Measurements from ENCODE around the gene ATP8B4.

Gene ATP8B4

GRCh38 chr15:49890689-49891088, 228.3 kb downstream of the ATP8B4 start:
- H3K4me1 ChIP-seq (ENCODE audit: control insufficient read depth, insufficient read depth, low read length, poor library complexity, severe bottlenecking), result no peaks in the 10 kb centered on the region
- H3K36me3 ChIP-seq (ENCODE audit: control insufficient read depth, insufficient read depth, low read length), result no peaks in the 10 kb centered on the region
- H3K9me3 ChIP-seq (ENCODE audit: control insufficient read depth, low read length), result no peaks in the 10 kb centered on the region
- H3K4me3 ChIP-seq (ENCODE audit: extremely low read depth, insufficient read depth, low read length, poor library complexity, severe bottlenecking), result no peak overlapping the region
- no peak overlapping the region for H3K27ac ChIP-seq (ENCODE audit: low read depth, low read length, severe bottlenecking)
- WGBS, 2 experiments (ENCODE audit: insufficient coverage in 2 of 2), result 90 to 95% methylated on average over 2 to 3 of the region's 3 CpGs

DNA sequence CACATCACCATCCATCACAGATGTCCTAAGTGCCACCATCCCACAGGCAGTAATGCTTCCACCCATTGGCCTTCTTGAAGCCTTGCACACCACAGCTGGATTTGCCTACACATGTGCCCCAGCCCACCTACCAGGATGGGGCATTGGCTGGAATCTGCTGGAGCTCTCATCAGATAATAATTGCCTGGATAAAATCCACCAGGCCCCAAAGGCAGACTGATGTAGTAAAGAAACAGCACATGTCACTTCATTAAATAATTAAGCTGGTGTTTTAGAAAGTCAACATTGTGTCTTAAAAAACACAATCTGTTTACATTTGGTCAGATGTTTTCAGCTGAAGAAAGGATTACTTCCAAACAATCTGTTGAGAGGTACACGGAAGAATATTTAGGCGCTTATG, 229.5 kb downstream of the ATP8B4 start:
- Histone ChIP-seq H3K9me3 (ENCODE audit: control insufficient read depth, low read length) (no peaks in the 10 kb centered on the region), H3K4me1 (ENCODE audit: control insufficient read depth, insufficient read depth, low read length, poor library complexity, severe bottlenecking) (no peaks in the 10 kb centered on the region)
- WGBS, 2 experiments (ENCODE audit: insufficient coverage in 2 of 2), result 93% methylated on average over 2 of the region's 2 CpGs; no CpG with 5 or more reads in 1 of the 2 experiments

GRCh38 chr15:49888734-49889133, 230.3 kb downstream of the ATP8B4 start:
- 76 to 100% methylated on average over 1 to 2 of the region's 3 CpGs for WGBS, 2 experiments (ENCODE audit: insufficient coverage in 2 of 2)
- Histone ChIP-seq H3K27ac (ENCODE audit: low read depth, low read length, severe bottlenecking) (no peak overlapping the region), H3K36me3 (ENCODE audit: control insufficient read depth, insufficient read depth, low read length) (no peaks in the 10 kb centered on the region), H3K4me3 (ENCODE audit: extremely low read depth, insufficient read depth, low read length, poor library complexity, severe bottlenecking) (no peak overlapping the region), H3K9me3 (ENCODE audit: control insufficient read depth, low read length) (no peaks in the 10 kb centered on the region), H3K4me1 (ENCODE audit: control insufficient read depth, insufficient read depth, low read length, poor library complexity, severe bottlenecking) (no peaks in the 10 kb centered on the region)

More for the DNA sequence above, 229.5 kb downstream of the ATP8B4 start:
- Histone ChIP-seq H3K27ac (ENCODE audit: low read depth, low read length, severe bottlenecking) (no peak overlapping the region), H3K4me3 (ENCODE audit: extremely low read depth, insufficient read depth, low read length, poor library complexity, severe bottlenecking) (no peak overlapping the region), H3K36me3 (ENCODE audit: control insufficient read depth, insufficient read depth, low read length) (no peaks in the 10 kb centered on the region)

DNA sequence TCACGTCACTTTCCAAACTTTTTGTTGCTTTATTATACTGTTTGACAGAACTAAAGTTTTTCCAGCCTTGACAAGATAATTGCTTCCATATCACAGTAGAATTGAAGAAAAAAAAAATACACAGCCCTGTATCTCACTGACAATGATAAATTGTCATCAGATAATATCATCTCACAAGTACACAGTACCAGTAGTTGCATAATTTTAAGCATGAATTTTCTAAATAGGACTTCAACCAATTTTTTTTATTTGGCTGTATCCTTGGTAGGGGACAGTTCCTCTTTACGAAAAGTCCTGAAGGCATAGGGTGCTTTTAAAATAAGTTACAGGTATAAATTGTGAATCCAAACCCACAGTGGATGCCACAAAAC, 230.7 kb downstream of the ATP8B4 start:
- Histone ChIP-seq H3K9me3 (ENCODE audit: control insufficient read depth, low read length) (no peaks in the 10 kb centered on the region), H3K36me3 (ENCODE audit: control insufficient read depth, insufficient read depth, low read length) (no peaks in the 10 kb centered on the region), H3K4me3 (ENCODE audit: extremely low read depth, insufficient read depth, low read length, poor library complexity, severe bottlenecking) (no peak overlapping the region), H3K4me1 (ENCODE audit: control insufficient read depth, insufficient read depth, low read length, poor library complexity, severe bottlenecking) (no peaks in the 10 kb centered on the region), H3K27ac (ENCODE audit: low read depth, low read length, severe bottlenecking) (no peak overlapping the region)
- WGBS, 2 experiments (ENCODE audit: insufficient coverage in 2 of 2), result 80% methylated on average over 1 of the region's 2 CpGs; no CpG with 5 or more reads in 1 of the 2 experiments

DNA sequence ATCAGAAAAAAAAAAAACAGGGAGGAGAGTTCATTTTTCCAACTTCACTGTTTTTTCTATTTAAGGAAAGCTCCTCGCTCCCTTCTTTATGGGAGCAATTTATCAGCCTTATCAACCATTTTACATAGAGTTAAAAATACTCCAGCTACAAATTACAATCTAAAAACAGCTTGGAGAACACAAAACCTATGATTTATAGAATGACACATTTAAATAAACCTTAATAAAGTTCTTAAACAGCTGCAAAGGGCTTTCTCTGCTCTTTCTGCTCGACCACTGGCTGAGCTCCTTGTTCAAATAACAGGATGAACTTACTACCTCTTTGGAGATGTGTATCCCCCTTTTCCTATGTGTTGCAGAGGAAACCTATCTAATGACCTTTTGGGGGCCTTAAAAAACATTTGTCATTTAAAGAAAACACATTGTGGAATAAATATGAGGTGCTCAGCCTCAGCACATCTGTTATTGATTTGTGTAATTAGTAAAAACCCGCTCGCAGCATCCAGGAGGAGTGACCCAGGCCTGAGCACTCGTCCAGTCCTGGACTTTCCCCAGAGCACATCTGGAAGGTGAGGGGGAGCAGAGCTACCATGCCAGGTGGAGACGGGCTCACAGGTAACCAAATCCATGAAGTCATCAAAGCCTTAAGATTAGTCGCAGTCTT, 231.2 kb downstream of the ATP8B4 start:
- no peaks in the 10 kb centered on the region for H3K36me3 ChIP-seq (ENCODE audit: control insufficient read depth, insufficient read depth, low read length)
- H3K4me1 ChIP-seq (ENCODE audit: control insufficient read depth, insufficient read depth, low read length, poor library complexity, severe bottlenecking), result no peaks in the 10 kb centered on the region
- 97% methylated on average over 3 to 6 of the region's 7 CpGs for WGBS, 2 experiments (ENCODE audit: insufficient coverage in 2 of 2)
- no peak overlapping the region for H3K4me3 ChIP-seq (ENCODE audit: extremely low read depth, insufficient read depth, low read length, poor library complexity, severe bottlenecking)
- no peak overlapping the region for H3K27ac ChIP-seq (ENCODE audit: low read depth, low read length, severe bottlenecking)
- no peaks in the 10 kb centered on the region for H3K9me3 ChIP-seq (ENCODE audit: control insufficient read depth, low read length)

DNA sequence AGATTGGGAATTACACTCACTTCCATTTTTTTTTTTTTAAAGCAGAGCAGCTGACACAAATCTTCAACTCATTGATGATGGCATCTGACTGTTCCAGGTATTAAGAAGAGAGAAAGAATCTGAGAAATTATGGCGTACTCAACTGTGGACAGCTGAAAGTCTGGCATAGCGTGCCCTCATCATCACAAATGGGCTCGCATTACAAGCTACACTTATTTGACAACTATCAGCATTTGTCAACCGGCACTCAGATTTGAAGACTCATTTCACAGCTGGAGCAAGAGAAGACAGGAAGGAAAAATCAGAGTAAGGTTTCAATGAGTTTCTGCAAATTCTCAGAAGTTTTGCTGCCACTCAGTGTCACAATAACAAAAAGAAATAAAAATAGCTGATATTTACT, 235.9 kb downstream of the ATP8B4 start:
- H3K36me3 ChIP-seq (ENCODE audit: control insufficient read depth, insufficient read depth, low read length), result no peaks in the 10 kb centered on the region
- 100% methylated on average over 3 of the region's 4 CpGs; no CpG with 5 or more reads in 1 of the 2 experiments for WGBS, 2 experiments (ENCODE audit: insufficient coverage in 2 of 2)
- no peaks in the 10 kb centered on the region for H3K4me1 ChIP-seq (ENCODE audit: control insufficient read depth, insufficient read depth, low read length, poor library complexity, severe bottlenecking)
- no peak overlapping the region for H3K4me3 ChIP-seq (ENCODE audit: extremely low read depth, insufficient read depth, low read length, poor library complexity, severe bottlenecking)
- no peaks in the 10 kb centered on the region for H3K9me3 ChIP-seq (ENCODE audit: control insufficient read depth, low read length)
- H3K27ac ChIP-seq (ENCODE audit: low read depth, low read length, severe bottlenecking), result no peak overlapping the region

- Histone ChIP-seq H3K9me3 (ENCODE audit: control insufficient read depth, low read length) (no peaks in the 10 kb centered on the region), H3K27ac (ENCODE audit: low read depth, low read length, severe bottlenecking) (no peak overlapping the region), H3K36me3 (ENCODE audit: control insufficient read depth, insufficient read depth, low read length) (no peaks in the 10 kb centered on the region), H3K4me1 (ENCODE audit: control insufficient read depth, insufficient read depth, low read length, poor library complexity, severe bottlenecking) (no peaks in the 10 kb centered on the region), H3K4me3 (ENCODE audit: extremely low read depth, insufficient read depth, low read length, poor library complexity, severe bottlenecking) (no peak overlapping the region)
- WGBS, 2 experiments (ENCODE audit: insufficient coverage in 2 of 2), result 95 to 100% methylated on average over 3 to 4 of the region's 5 CpGs
These were observed 237.2 kb downstream of the ATP8B4 start for GRCh38 chr15:49881866-49882265.

- Histone ChIP-seq H3K4me3 (ENCODE audit: extremely low read depth, insufficient read depth, low read length, poor library complexity, severe bottlenecking) (no peak overlapping the region), H3K9me3 (ENCODE audit: control insufficient read depth, low read length) (no peaks in the 10 kb centered on the region), H3K36me3 (ENCODE audit: control insufficient read depth, insufficient read depth, low read length) (no peaks in the 10 kb centered on the region), H3K4me1 (ENCODE audit: control insufficient read depth, insufficient read depth, low read length, poor library complexity, severe bottlenecking) (no peaks in the 10 kb centered on the region), H3K27ac (ENCODE audit: low read depth, low read length, severe bottlenecking) (no peak overlapping the region)
- 60 to 82% methylated on average over 1 of the region's 3 CpGs for WGBS, 2 experiments (ENCODE audit: insufficient coverage in 2 of 2)
These were observed 237.6 kb downstream of the ATP8B4 start for GRCh38 chr15:49881433-49881832.

DNA sequence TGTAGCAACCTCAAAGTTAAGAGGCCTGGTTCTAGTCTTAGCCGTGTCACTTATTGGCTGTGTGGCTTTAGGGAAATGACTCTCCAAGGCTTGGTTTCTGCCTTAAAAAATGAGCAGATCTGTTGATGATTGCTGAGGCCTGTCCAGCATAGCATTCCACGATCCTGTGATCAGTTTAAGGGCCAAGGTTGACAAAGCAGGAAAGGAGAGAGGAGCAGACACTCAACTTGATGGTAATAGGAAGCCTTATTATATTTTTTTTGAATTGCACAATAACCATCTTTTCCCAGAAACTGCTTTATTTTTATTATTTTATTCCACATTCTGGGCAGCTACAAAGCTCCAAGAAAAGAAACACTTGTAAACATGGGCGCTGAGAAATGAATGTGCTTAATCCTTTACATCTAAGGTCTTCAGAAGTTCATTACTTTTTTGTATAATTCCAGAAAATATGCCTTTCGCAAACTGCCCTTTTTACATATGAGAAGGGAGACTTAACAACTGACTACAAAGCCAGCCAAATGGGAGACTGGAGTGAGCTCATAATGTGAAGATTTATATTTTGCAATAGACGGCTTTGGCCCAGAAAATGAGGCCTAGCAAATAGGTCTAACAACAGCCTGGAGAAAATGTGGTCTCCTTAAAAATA, 241.0 kb downstream of the ATP8B4 start:
- no peaks in the 10 kb centered on the region for H3K9me3 ChIP-seq (ENCODE audit: control insufficient read depth, low read length)
- no peaks in the 10 kb centered on the region for H3K4me1 ChIP-seq (ENCODE audit: control insufficient read depth, insufficient read depth, low read length, poor library complexity, severe bottlenecking)
- no peaks in the 10 kb centered on the region for H3K36me3 ChIP-seq (ENCODE audit: control insufficient read depth, insufficient read depth, low read length)
- WGBS, 2 experiments (ENCODE audit: insufficient coverage in 2 of 2), result 88 to 89% methylated on average over 2 to 3 of the region's 5 CpGs
- H3K4me3 ChIP-seq (ENCODE audit: extremely low read depth, insufficient read depth, low read length, poor library complexity, severe bottlenecking), result no peak overlapping the region
- H3K27ac ChIP-seq (ENCODE audit: low read depth, low read length, severe bottlenecking), result no peak overlapping the region

DNA sequence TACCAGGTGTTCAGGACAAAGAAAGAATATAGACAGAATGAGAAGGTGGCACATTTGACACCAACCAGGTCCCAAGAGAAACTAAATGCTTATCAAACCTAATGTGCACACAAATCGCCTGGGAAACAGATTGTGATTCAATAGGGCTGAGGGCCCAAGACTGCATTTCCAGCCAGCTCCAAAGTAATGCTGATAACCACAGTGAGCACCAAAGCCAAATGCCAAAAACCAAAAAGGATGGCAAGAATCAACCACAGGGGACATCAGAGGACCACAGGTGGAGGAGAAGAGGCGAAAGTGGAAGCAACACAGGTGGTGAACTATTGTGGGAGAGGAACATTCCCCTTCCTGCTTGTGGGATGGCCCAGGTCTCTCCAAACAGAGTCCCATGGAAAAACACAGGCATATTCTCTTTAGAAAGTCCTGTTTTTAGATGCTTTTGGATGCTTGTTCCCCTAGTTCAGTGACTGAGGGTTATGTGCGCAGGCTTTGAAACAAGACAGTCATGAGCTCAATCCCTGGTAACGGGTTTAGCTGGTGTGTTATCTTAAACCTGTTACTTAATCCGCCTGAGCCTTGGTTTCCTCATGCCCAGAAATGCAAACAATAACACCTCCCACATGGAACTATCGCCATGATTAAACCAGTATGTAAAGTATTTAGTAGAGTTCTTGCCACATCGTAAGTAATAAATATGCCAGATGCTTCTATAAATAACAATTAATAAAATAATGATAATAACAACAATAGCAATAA, 241.7 kb downstream of the ATP8B4 start:
- H3K9me3 ChIP-seq (ENCODE audit: control insufficient read depth, low read length), result no peaks in the 10 kb centered on the region
- 90 to 96% methylated on average over 4 of the region's 7 CpGs for WGBS, 2 experiments (ENCODE audit: insufficient coverage in 2 of 2)
- H3K4me1 ChIP-seq (ENCODE audit: control insufficient read depth, insufficient read depth, low read length, poor library complexity, severe bottlenecking), result no peaks in the 10 kb centered on the region
- H3K4me3 ChIP-seq (ENCODE audit: extremely low read depth, insufficient read depth, low read length, poor library complexity, severe bottlenecking), result no peak overlapping the region
- H3K36me3 ChIP-seq (ENCODE audit: control insufficient read depth, insufficient read depth, low read length), result no peaks in the 10 kb centered on the region
- H3K27ac ChIP-seq (ENCODE audit: low read depth, low read length, severe bottlenecking), result no peak overlapping the region

Measured in mesodermal cell (in vitro differentiated cells).